GM13977 (cell line): ENCODE results near the gene SERPINC1.

Source experiments
- DNase-seq: peaks from one replicate; pipeline ENCODE4 v3.0.0; 2012; ENCODE audit warnings: low spot score
- CTCF ChIP-seq: IDR thresholded peaks from 2 replicates; pipeline ENCODE4 v1.5.1; 2012; ENCODE audit warnings: mild to moderate bottlenecking, control low read depth; ENCODE audit not compliant: insufficient read depth; ENCODE audit errors: extremely low read depth, missing control alignments
- in situ Hi-C: fragments of 300-500 bp; cut with MboI; formaldehyde crosslinking; loops from one replicate; pipeline ENCODE4 v1.12.0; 2022; ENCODE audit warnings: low sequenced_read_pairs, low pct_unique_long_range_greater_than_20kb, mixed read lengths, inconsistent platforms; ENCODE audit not compliant: unreplicated experiment

SERPINC1 gene

GRCh38 chr1:173916667-173917066 is 460 bp downstream of the SERPINC1 start:
- in situ Hi-C loops, result no loop called here
- no peak for DNase-seq
- no peak for TF ChIP-seq CTCF

GRCh38 chr1:173915596-173915995 is 1.5 kb downstream of the SERPINC1 start:
- DNase-seq, result no peak
- no peak for TF ChIP-seq CTCF
- in situ Hi-C loops, result no loop called here

- in situ Hi-C loops, result no loop called here
- DNase-seq, result peak; percentile 51
- TF ChIP-seq CTCF, result peak; percentile 79
Measured at GRCh38 chr1:173914366-173914871, 2.7 kb downstream of the SERPINC1 start.

- no peak for DNase-seq
- no peak for TF ChIP-seq CTCF
Measured at GRCh38 chr1:173913111-173913510, 4.0 kb downstream of the SERPINC1 start.

GRCh38 chr1:173903827-173904531 is 13.1 kb downstream of the SERPINC1 start:
- no peak for TF ChIP-seq CTCF
- DNase-seq, result no peak
- in situ Hi-C loops, result no loop called here

More at GRCh38 chr1:173913111-173913510, 4.0 kb downstream of the SERPINC1 start:
- in situ Hi-C loops, result no loop called here

- TF ChIP-seq CTCF, result no peak
- in situ Hi-C loops, result no loop called here
- DNase-seq, result no peak
Measured at GRCh38 chr1:173900992-173901391, 16.1 kb downstream of the SERPINC1 start.
